Neural crest cell (in vitro differentiated cells): ENCODE data around the gene FAM76B. TPM values are rescaled to one million over a fixed set of nuclear protein-coding genes. Genes with fewer than 3 reads are reported as not detected.

ENCODE experiments used
- DNase-seq: peaks from one replicate; pipeline ENCODE4 v3.0.0; 2021; ENCODE audit warnings: low read depth, mixed read lengths, low spot score
- H3K27ac Mint-ChIP-seq: one replicate; pipeline ENCODE4 v1.8.0; 2021; ENCODE audit warnings: mild to moderate bottlenecking, mixed read lengths; ENCODE audit not compliant: unreplicated experiment
- H3K27me3 Mint-ChIP-seq: 2 replicates; pipeline ENCODE4 v1.8.0; 2021; ENCODE audit warnings: low read depth, mild to moderate bottlenecking, mixed read lengths
- H3K36me3 Mint-ChIP-seq: 2 replicates; pipeline ENCODE4 v1.8.0; 2021; ENCODE audit warnings: low read depth, mild to moderate bottlenecking, mixed read lengths
- H3K4me1 Mint-ChIP-seq: 2 replicates; pipeline ENCODE4 v1.8.0; 2021; ENCODE audit warnings: mixed read lengths
- H3K4me3 Mint-ChIP-seq: one replicate; pipeline ENCODE4 v1.8.0; 2021; ENCODE audit warnings: mild to moderate bottlenecking, mixed read lengths
- H3K9me3 Mint-ChIP-seq: 2 replicates; pipeline ENCODE4 v1.8.0; 2021; ENCODE audit warnings: mixed read lengths
- CTCF ChIP-seq: fragments of 200-600 bp; sonication (generic); conservative IDR thresholded peaks from 2 replicates; pipeline ENCODE4 v1.5.0; 2021; ENCODE audit warnings: antibody characterized with exemption, mild to moderate bottlenecking
- long read RNA-seq: library from polyadenylated mRNA; unstranded; transcript quantifications from one replicate; pipeline ENCODE4 v2.0.0, GENCODE V29; 2020
- total RNA-seq: library from RNA; stranded (reverse); gene quantifications from 2 replicates; pipeline ENCODE4 v1.2.1, GENCODE V29; 2021

FAM76B gene
- total RNA-seq: 45.3 and 52.6 TPM in 2 replicates
- long read RNA-seq, partial matches to known transcripts: 12 of 33 reads
- long read RNA-seq, other reads (novel, unspliced or antisense): 18 of 33 reads

GRCh38 chr11:95789506-95790122 is at the start of gene FAM76B:
Gene FAM76B (minus strand): TSS chr11:95789782. CDS start chr11:95789478, 304 bp downstream.
- Mint-ChIP-seq H3K27ac (peak within 1 kb of the TSS; percentile 100), H3K4me3 (peak within 1 kb of the TSS; percentile 99)

GRCh38 chr11:95835768-95836488 is 46.3 kb upstream of the FAM76B start:
- no peaks in the 10 kb centered on the region for H3K9me3 Mint-ChIP-seq
- H3K4me1 Mint-ChIP-seq: no peaks in the 10 kb centered on the region
- peak; percentile 57 for DNase-seq
- H3K27me3 Mint-ChIP-seq: no peaks in the 10 kb centered on the region
- peak; percentile 94 for TF ChIP-seq CTCF
- no peaks in the 10 kb centered on the region for H3K36me3 Mint-ChIP-seq
- no peak overlapping the region for H3K4me3 Mint-ChIP-seq
- H3K27ac Mint-ChIP-seq: no peak overlapping the region

More at GRCh38 chr11:95789506-95790122, at the start of gene FAM76B:
- Mint-ChIP-seq H3K27me3 (no peaks in the 10 kb centered on the region), H3K4me1 (peaks cover 45% of the 10 kb centered on the region), H3K36me3 (peaks cover 8% of the 10 kb centered on the region), H3K9me3 (no peaks in the 10 kb centered on the region)
- TF ChIP-seq CTCF: no peak
- peak; percentile 87 for DNase-seq

GRCh38 chr11:95835351-95835750 is 45.8 kb upstream of the FAM76B start:
- Mint-ChIP-seq H3K36me3 (no peaks in the 10 kb centered on the region), H3K9me3 (no peaks in the 10 kb centered on the region), H3K27ac (no peak overlapping the region), H3K4me1 (no peaks in the 10 kb centered on the region), H3K4me3 (no peak overlapping the region), H3K27me3 (no peaks in the 10 kb centered on the region)
- TF ChIP-seq CTCF: no peak
- DNase-seq: no peak

GRCh38 chr11:95833378-95833777 is 43.8 kb upstream of the FAM76B start:
- Mint-ChIP-seq H3K27me3 (no peaks in the 10 kb centered on the region), H3K9me3 (no peaks in the 10 kb centered on the region), H3K27ac (no peak overlapping the region), H3K4me1 (no peaks in the 10 kb centered on the region), H3K36me3 (peaks cover 7% of the 10 kb centered on the region), H3K4me3 (no peak overlapping the region)
- no peak for DNase-seq
- no peak for TF ChIP-seq CTCF

GRCh38 chr11:95832763-95833162 is 43.2 kb upstream of the FAM76B start:
- no peak for TF ChIP-seq CTCF
- peaks cover 9% of the 10 kb centered on the region for H3K36me3 Mint-ChIP-seq
- H3K9me3 Mint-ChIP-seq: no peaks in the 10 kb centered on the region
- DNase-seq: no peak
- no peak overlapping the region for H3K4me3 Mint-ChIP-seq
- no peaks in the 10 kb centered on the region for H3K27me3 Mint-ChIP-seq
- no peak overlapping the region for H3K27ac Mint-ChIP-seq
- no peaks in the 10 kb centered on the region for H3K4me1 Mint-ChIP-seq
